ENCODE measurements around the gene IVL.

DNA sequence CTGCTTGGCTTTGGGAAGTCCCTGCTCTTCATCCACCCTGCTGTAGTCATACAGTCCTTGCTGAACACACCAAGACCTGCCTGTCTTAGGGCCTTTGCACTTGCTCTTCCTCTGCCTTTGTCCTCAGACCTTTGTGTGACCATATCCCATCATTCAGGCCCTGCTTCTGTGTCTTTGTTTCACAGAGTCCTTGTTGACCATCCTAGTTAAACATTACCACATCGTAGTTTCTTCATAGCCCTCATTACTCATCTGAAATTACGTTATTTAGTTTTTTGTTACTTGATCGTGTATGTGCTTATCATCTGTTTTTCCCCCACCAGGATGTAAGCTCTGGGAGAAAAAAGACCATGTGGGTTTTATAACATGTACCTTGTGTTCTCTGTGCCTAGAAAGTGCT lies 20.3 kb downstream of the IVL start:
- TF ChIP-seq CTCF (IDR thresholded peaks at IDR 0.05) (no peak), POLR2AphosphoS5 (IDR thresholded peaks at IDR 0.05; ENCODE audit: low read depth, low read length) (no peak), TCF7L2 (IDR thresholded peaks at IDR 0.05; ENCODE audit: low read depth, low read length) (no peak), SIN3A (IDR thresholded peaks at IDR 0.05; ENCODE audit: borderline replicate concordance, insufficient read depth, low read depth, low read length) (no peak)
- TF ChIP-seq, protein P1, sequence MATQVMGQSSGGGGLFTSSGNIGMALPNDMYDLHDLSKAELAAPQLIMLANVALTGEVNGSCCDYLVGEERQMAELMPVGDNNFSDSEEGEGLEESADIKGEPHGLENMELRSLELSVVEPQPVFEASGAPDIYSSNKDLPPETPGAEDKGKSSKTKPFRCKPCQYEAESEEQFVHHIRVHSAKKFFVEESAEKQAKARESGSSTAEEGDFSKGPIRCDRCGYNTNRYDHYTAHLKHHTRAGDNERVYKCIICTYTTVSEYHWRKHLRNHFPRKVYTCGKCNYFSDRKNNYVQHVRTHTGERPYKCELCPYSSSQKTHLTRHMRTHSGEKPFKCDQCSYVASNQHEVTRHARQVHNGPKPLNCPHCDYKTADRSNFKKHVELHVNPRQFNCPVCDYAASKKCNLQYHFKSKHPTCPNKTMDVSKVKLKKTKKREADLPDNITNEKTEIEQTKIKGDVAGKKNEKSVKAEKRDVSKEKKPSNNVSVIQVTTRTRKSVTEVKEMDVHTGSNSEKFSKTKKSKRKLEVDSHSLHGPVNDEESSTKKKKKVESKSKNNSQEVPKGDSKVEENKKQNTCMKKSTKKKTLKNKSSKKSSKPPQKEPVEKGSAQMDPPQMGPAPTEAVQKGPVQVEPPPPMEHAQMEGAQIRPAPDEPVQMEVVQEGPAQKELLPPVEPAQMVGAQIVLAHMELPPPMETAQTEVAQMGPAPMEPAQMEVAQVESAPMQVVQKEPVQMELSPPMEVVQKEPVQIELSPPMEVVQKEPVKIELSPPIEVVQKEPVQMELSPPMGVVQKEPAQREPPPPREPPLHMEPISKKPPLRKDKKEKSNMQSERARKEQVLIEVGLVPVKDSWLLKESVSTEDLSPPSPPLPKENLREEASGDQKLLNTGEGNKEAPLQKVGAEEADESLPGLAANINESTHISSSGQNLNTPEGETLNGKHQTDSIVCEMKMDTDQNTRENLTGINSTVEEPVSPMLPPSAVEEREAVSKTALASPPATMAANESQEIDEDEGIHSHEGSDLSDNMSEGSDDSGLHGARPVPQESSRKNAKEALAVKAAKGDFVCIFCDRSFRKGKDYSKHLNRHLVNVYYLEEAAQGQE (IDR thresholded peaks at IDR 0.05; ENCODE audit: insufficient read depth in 1 of 2, low read depth in 2 of 2, low read length in 1 of 2): no peak

All from Panc1 (cell line).